ENCODE results near the gene GNAQ. TPM values are rescaled to one million over a fixed set of nuclear protein-coding genes. Genes with fewer than 3 reads are reported as not detected.

GNAQ gene
- total RNA-seq, 4 donors from 2014 or later, result 40.8 to 54.7 (median 53.8) TPM

DNA sequence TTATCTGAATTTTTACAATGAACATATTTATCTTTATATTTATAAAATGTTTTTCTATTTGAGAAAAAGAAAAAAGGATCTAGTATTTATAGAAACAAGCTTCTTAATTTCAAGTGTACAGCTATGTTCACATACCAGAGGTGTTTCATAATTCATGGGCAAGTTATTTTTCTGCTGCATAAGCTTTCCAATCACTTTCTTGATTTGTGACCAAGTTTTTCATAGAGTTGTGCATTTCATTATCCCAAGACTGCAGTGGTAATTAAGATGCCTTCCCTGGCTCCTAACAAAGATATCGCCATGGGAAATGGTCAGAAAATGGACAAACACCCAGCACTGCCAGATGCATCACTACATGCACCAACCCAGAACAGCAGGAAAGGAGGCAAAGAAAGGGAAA, 124.6 kb downstream of the GNAQ start:
- no peak for DNase-seq (ENCODE audit: low spot score)
- TF ChIP-seq, protein P1, sequence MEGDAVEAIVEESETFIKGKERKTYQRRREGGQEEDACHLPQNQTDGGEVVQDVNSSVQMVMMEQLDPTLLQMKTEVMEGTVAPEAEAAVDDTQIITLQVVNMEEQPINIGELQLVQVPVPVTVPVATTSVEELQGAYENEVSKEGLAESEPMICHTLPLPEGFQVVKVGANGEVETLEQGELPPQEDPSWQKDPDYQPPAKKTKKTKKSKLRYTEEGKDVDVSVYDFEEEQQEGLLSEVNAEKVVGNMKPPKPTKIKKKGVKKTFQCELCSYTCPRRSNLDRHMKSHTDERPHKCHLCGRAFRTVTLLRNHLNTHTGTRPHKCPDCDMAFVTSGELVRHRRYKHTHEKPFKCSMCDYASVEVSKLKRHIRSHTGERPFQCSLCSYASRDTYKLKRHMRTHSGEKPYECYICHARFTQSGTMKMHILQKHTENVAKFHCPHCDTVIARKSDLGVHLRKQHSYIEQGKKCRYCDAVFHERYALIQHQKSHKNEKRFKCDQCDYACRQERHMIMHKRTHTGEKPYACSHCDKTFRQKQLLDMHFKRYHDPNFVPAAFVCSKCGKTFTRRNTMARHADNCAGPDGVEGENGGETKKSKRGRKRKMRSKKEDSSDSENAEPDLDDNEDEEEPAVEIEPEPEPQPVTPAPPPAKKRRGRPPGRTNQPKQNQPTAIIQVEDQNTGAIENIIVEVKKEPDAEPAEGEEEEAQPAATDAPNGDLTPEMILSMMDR (IDR thresholded peaks at IDR 0.05), result no peak
- ATAC-seq (ENCODE audit: low FRiP score), result no peak

DNA sequence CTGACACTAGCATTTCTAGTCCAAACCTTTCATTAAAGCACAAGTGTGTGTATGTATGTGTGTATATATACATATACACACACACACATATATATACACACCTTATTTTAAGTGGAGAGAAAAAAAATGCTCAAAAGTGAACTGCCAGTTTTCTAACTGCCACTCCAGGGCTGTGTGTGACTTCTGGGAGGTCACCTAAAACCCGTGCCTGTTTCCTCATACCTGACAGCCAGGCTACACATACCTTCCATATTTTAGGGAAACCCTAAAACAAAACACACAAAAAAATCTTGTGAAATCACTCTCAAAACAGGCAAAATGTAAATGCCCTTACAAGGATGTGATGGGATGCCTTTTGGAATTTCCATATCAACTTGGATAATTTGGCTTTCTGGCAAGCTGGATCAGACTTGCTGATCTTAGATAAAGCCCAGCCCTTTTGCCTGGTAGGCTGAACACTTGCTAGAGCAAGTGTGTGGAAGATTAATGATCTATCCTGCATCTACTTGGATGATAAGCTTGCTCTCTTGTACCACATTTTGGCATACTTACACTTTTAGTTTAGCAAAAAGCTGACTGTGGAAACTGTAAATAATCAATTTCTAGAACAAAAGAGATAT, 127.8 kb downstream of the GNAQ start:
- DNase-seq (ENCODE audit: low spot score), result no peak
- ATAC-seq (ENCODE audit: low FRiP score), result no peak
- TF ChIP-seq, protein P1 (IDR thresholded peaks at IDR 0.05), result no peak

DNA sequence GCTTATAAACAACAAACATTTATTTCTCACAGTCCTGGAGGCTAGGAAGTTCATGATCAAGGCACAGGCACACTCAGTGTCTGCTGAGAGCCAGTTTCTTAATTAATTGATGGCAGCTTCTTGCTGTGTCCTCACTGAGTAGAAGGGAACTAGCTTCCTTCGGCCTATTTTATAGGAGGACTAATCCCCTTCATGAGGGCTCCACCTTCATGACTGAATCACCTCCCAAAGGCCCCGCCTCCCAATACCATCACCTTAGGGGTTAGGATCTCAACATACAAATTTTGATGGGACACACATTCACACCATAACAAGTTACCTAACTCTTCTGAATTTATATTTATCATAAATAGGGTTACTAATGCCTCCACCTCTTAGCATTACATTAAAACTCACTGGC, 129.8 kb downstream of the GNAQ start:
- DNase-seq (ENCODE audit: low spot score) (no peak), ATAC-seq (ENCODE audit: low FRiP score) (no peak)
- TF ChIP-seq, protein P1 (IDR thresholded peaks at IDR 0.05), result no peak

DNA sequence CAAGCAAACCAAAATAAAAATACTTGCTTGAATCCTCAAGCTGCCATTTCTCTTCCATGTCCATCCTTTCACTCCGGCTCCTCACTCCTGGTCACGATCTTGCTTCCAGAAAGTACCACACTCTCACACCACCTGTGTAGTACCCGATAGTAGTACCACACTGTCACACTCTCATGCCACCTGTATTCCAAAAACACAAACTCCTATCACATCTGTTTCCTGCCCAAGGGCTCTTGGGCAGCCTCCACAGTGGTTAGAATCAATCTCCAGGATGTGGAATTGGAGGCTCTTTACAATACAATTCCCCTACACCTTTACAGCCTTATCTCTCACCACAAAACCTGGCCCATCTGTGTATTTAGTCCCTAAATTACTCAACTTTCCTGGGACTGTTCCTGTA, 130.6 kb downstream of the GNAQ start:
- ATAC-seq (ENCODE audit: low FRiP score) (no peak), DNase-seq (ENCODE audit: low spot score) (no peak)
- TF ChIP-seq, protein P1 (IDR thresholded peaks at IDR 0.05), result no peak

DNA sequence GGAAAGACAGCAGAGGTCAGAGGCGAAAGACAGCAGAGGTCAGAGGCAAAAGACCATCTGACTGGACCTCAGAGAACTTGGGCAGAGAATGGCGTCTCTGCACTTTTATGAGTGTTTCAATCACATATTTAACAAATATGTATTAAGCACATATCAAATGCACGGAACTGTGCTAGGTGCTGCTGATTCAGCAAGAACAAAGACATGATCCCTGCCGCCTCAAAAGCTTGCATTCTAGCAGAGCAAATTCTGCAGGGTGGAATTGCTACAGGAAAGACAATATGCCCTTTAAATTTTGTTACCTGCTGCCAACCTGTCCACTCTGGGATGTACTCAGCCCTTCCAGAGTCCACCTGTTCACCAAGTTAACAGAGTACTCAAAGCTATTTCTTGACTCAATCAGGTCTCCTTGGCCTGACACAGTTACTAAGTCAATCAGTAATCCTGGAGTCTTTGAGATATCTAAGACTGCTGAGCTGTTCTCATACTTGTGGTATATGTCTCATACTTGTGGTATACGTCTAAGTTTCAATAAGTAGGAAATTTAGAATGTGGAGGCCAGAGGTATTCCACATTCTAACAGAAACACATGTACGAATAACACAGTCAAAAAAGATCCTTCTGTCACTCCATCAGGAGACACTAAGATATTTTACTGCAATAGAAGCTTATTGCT, 131.8 kb downstream of the GNAQ start:
- TF ChIP-seq, protein P1 (IDR thresholded peaks at IDR 0.05), result no peak
- DNase-seq (ENCODE audit: low spot score), result no peak
- ATAC-seq (ENCODE audit: low FRiP score), result no peak

DNA sequence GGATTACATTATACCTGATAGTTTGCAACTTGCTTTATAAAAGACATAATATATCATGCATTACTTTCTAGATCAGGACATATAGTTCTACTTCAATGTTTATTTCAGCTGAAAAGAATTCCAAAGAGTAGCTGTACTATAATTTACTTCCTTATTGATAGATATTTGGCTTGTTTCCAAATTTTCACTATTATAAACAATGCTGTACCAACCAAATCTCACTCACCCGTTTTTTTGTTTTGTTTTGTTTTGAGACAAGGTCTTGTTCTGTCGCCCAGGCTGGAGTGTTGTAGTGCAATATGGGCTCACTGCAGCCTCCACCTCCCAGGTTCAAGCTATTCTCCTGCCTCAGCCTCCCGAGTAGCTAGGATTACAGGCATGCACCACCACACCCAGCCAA, 132.7 kb downstream of the GNAQ start:
- TF ChIP-seq, protein P1 (IDR thresholded peaks at IDR 0.05), result no peak
- DNase-seq (ENCODE audit: low spot score) (no peak), ATAC-seq (ENCODE audit: low FRiP score) (no peak)

All from omental fat pad (tissue), 4 donors.